ENCODE measurements around the gene DCST1.

The DCST1 gene

GRCh38 chr1:155026588-155026987 is 7.0 kb upstream of the DCST1 start:
- DNase-seq (ENCODE audit: extremely low read depth, low read depth), result no peak
- TF ChIP-seq, protein P1, sequence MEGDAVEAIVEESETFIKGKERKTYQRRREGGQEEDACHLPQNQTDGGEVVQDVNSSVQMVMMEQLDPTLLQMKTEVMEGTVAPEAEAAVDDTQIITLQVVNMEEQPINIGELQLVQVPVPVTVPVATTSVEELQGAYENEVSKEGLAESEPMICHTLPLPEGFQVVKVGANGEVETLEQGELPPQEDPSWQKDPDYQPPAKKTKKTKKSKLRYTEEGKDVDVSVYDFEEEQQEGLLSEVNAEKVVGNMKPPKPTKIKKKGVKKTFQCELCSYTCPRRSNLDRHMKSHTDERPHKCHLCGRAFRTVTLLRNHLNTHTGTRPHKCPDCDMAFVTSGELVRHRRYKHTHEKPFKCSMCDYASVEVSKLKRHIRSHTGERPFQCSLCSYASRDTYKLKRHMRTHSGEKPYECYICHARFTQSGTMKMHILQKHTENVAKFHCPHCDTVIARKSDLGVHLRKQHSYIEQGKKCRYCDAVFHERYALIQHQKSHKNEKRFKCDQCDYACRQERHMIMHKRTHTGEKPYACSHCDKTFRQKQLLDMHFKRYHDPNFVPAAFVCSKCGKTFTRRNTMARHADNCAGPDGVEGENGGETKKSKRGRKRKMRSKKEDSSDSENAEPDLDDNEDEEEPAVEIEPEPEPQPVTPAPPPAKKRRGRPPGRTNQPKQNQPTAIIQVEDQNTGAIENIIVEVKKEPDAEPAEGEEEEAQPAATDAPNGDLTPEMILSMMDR (IDR thresholded peaks at IDR 0.05; ENCODE audit: low read depth, low read length, missing control alignments), result no peak
- no peak overlapping the region for H3K4me3 ChIP-seq (replicated peaks; ENCODE audit: low read depth, low read length)

DNA sequence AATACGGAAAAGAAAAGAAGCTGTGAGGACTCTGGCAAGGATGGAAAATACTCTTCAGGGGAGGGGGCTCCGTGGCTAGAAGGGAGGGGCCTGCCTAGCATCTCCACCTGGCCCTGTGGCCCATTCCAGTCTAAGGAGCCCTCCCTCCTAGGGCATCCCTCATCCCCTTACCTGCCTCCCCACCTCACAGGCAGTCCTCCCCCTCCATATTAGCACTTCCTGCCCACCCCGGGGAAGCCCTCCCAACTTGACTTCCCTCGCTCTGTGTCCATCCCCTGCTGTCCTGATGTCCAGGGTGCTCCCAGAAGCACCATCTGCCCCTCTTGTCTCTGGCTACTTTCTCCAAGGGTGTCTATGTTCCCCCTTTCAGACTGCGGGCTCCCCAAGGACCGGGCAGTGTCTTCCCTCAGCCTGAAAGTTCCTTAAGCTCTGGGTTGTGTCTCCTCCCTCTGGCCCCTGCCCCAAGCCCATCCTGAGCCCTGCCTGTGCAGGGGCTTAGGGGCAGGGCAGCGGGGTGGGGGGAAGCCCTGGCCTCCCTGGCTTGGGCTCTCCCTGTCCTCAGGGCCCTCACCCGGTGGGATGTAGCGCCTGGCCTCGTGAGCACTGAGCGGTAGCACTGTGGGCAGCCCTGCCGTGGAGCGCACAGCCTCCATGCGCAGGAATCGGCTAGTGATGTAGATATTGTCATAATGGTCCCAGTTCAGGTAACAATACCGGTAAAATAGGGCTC is 3.9 kb upstream of the DCST1 start:
- no peak for DNase-seq (ENCODE audit: extremely low read depth, low read depth)
- H3K4me3 ChIP-seq (replicated peaks; ENCODE audit: low read depth, low read length), result no peak overlapping the region
- TF ChIP-seq, protein P1 (IDR thresholded peaks at IDR 0.05; ENCODE audit: low read depth, low read length, missing control alignments), result no peak

GRCh38 chr1:155030243-155030795 is 3.3 kb upstream of the DCST1 start:
- no peak for DNase-seq (ENCODE audit: extremely low read depth, low read depth)
- H3K4me3 ChIP-seq (replicated peaks; ENCODE audit: low read depth, low read length), result no peak overlapping the region
- TF ChIP-seq, protein P1 (IDR thresholded peaks at IDR 0.05; ENCODE audit: low read depth, low read length, missing control alignments), result no peak

GRCh38 chr1:155030899-155031298 is 2.7 kb upstream of the DCST1 start:
- TF ChIP-seq, protein P1 (IDR thresholded peaks at IDR 0.05; ENCODE audit: low read depth, low read length, missing control alignments), result no peak
- no peak for DNase-seq (ENCODE audit: extremely low read depth, low read depth)

DNA sequence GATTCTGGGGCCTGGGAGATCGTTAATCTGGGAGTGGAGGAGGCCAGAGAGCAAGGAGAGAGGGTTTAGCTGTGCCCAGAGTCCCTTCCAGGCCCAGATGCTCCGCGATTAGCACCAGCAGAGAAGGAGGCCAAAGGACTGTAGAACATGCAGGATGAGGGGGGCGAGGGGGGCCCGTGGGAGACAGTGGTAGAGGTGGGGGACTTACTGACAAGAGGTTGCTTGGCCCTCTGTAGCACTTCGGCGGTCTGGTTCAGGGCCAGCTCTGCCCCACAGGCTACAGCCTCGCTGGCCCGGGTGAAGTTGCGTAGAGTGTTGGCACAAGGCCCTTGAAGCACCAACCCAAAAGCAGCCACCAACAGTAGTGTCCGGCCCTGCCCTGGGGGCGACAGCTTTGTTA is 738 bp upstream of the DCST1 start:
- DNase-seq (ENCODE audit: extremely low read depth, low read depth), result no peak
- TF ChIP-seq, protein P1 (IDR thresholded peaks at IDR 0.05; ENCODE audit: low read depth, low read length, missing control alignments), result no peak
- H3K4me3 ChIP-seq (replicated peaks; ENCODE audit: low read depth, low read length), result no peak overlapping the region

More at GRCh38 chr1:155030899-155031298, 2.7 kb upstream of the DCST1 start:
- H3K4me3 ChIP-seq (replicated peaks; ENCODE audit: low read depth, low read length), result no peak overlapping the region

GRCh38 chr1:155034318-155035208 is 939 bp downstream of the DCST1 start:
- DNase-seq (ENCODE audit: extremely low read depth, low read depth), result no peak
- TF ChIP-seq, protein P1 (IDR thresholded peaks at IDR 0.05; ENCODE audit: low read depth, low read length, missing control alignments), result no peak
- no peak overlapping the region for H3K4me3 ChIP-seq (replicated peaks; ENCODE audit: low read depth, low read length)

Data from HFF-Myc (cell line).